Measurements from ENCODE around the gene CFAP77.

Gene CFAP77

DNA sequence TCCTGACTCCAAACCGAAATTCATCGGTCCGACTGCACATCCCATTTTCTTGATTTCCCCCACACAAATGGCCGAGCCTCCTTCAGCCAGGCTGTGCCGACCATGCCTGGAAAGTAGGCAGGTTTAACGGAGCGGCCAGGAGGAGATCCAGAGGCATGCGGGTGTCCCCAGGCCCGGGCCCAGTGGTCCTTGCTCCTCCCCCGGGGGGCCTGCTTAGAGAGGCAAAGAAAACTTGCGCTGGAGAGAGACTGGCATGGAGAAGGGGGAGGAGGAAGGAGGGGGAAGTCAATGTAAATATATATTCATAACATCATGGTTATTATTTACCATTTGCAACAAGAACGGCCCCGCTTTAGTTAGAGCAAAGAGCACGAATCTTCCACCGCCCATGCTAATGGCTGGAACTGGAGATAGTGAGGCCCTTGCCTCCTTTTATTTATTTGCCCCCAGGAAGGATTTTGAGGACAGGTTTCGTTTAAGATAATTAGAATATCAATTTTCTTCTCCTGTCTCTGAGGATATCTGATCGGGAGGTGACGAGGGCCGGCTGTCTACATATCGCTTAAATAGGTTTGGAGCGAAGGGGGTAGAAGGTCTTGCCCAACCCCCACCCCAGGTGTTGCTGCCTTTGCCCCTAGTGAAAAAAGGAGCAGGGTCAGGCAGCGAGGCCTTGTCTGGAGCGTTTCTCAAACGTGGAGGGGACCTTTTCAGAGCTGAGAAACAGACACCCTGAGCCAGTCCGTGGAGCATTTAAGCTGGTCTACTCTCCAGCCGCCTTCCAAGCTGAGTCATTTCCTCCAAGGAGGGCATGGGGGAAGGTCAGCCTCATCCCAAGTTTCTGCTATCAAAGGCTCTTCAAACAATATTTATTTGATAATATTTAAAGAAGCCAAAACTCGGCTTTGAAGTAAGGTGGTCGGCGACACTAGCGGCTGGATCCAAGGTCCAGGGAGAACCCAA lies 174.9 kb downstream of the CFAP77 start:
- DNase-seq = no peak

DNA sequence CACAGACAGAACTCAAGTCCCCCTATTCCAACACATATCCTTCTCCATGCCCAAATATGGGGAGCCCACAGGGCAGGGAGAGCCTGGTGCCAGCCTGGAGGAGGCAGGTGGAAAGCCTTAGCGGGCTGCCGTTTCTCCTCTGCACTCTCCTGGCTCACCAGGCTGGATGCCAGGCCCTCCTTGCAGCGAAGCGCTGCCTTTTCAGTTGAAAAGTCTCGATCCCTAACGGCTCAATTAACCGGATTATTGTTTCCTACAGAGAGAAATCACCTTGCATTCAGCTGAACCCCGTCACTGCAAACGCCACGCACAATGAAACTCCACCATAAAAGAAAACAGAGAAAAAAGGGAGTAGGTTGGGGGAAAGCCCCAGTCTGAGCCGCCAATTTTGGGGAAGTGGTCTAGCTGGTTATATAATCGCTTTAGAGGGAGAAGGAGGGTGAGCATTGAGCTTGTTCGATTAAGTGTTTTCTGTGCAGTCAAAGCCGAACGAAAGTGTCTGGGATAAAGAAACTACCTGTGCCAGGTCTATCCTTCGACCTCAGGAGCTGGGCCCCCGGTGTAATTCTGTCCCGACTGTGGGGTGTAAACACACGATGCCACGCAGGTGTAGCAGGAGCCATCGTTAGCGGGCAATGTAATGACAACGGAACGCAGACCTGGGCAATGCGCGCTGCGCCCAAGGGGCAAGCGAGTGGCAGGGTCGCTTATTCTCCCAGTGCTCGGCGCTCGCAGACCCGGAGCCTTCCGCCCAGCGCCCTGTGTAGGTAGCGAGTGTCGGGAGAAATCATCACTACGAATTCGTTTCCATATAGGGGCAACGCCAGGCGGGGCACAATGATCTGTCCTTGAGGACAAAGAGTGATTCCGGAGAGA lies 176.2 kb downstream of the CFAP77 start:
- DNase-seq = peak in 1 of 2 experiments; percentile 54

DNA sequence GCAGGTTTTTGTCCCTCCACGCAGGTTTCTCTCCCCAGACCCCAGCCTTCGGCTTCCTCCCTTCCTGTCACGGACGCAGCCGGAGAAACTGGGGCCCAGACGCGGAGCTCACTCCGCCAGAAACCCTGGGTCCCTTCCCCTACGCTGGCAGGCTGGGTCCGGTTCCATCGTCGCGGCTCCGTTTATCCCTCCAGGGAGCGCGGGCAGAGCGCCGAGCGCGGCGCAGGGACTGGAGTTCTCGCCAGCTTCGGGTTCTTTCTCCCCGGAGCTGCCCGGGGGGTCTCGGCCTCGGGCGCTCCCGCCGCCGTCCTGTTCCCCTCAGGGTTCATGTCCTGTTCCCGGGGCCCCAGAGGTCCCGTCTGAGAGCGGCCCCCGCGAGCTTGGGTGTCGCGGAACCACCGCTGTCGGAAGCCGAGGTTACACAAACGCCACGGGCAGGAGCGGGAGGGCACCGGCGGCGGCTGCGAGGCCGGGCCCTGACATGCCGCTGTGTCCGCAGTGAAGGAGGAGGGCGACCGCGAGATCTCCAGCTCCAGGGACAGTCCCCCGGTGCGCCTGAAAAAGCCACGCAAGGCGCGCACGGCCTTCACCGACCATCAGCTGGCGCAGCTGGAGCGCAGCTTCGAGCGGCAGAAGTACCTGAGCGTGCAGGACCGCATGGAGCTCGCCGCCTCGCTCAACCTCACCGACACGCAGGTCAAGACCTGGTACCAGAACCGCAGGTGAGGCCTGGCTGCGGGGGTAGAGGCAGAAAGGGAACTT lies 177.0 kb downstream of the CFAP77 start:
- no peak for DNase-seq

DNA sequence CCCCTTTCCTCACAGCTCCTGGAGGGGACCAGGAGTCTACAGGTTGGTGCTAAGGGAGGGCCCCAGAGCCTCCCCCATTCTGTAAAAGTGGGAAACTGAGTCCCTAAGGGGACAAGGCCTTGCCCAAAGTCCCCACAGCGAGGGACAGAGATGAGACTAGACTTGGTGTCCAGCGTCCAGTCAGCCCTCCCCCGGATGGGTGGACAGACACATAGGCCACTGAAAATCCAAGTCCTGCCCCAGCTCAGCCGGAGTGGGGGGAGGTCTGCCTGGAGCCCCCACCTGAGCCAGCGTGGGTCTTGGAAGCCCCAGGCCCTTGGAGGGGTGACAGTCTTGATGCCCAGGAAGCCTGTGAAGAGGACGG lies 177.6 kb downstream of the CFAP77 start:
- no peak for DNase-seq

DNA sequence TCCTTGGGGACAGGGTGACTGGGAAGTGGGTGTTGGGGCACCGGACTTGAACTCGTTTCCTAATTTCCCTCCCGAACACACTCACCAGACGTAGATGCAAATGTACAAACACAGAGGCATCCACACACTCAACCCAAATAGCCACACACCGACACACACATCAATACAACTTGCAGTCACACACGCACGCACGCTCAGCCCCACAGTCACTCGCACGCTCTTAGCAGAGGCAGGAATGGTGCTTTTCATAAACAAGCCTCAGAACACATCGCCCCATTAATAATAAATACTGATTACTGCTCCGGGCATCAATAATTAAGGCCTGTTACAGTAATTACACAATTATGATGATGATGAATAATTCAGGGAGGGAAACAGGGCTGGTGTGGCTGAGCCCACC lies 178.1 kb downstream of the CFAP77 start:
- DNase-seq = no peak

DNA sequence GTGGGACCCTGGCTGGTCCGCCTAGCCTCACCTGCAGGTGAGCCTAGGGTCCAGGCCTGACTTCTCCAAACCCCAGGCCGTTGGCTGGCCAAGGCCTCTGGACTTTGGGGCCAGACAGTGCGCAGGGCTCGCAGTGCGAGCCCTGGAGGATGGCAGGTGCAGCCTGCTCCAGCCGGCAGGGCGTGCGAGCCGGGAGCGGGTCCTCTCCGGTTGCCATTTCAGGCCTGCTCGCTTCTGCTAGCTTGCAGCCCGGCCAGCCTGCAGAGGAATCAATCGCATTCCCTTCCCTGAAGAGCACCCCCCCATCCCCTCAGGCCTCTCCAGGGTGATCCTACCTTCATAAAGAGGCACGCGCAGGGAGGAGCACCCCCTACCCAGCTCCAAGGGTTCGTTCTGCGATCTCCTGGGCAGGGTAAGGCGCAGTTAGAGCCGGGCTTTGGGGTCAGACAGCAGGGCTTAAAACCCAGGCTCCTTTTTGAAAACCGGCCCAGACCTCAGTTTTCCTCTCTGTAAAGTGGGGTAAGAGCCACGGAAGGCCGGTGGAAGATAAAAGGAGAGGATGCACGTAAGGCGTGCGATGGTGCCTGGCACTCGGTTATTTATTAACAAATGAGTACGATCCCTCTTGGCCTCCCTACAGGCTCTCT lies 178.6 kb downstream of the CFAP77 start:
- DNase-seq = no peak

DNA sequence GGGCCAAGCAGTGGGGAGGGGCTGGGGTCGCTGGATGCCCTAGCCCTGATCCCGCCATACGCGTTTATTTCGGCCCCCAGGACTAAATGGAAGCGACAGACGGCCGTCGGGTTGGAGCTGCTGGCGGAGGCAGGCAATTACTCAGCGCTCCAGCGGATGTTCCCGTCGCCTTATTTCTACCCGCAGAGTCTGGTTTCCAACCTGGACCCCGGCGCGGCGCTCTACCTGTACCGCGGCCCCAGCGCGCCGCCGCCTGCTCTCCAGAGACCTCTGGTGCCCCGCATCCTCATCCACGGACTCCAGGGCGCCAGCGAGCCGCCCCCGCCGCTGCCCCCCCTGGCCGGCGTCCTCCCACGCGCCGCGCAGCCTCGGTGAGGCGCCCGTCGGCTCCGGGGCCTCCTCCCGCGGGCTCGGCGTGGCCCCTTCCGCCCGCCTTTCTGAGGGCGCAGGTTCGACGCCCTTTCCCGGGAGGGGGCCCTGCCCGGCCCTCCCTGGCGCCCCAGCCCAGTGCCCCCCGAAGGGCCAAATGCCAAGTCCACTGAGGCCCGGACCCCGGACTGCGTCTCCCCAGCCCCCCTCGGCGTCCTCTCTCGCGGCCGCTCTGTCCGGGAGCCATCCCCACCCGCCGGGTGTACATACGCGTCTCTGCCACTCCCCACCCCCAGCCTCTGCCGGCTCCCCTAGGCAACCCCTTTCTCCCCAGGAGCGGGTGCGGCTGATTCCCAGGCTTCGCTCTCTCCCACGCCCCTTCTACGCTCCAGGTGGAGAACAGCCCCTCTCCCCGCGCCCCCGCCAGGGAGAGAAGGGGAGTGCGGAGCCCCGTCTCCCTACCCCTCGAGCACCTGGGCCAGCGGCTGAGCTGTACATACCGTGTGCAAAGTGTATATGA lies 179.4 kb downstream of the CFAP77 start:
- DNase-seq = peak in 1 of 2 experiments; percentile 27

DNA sequence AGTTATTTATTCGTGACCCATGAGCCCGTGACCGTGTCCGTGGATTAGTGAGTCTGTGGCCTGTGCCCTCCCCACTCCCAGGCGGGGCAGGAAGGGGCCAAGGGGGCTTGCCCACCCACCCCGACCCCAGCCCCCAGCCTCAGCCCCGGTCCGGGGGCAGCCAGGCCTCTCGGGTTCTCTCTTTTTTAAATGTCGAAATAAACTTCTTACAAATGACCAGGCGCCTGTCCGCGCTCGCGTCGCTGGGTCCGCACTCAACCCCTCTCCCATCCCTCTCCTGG lies 180.0 kb downstream of the CFAP77 start:
- no peak for DNase-seq

DNA sequence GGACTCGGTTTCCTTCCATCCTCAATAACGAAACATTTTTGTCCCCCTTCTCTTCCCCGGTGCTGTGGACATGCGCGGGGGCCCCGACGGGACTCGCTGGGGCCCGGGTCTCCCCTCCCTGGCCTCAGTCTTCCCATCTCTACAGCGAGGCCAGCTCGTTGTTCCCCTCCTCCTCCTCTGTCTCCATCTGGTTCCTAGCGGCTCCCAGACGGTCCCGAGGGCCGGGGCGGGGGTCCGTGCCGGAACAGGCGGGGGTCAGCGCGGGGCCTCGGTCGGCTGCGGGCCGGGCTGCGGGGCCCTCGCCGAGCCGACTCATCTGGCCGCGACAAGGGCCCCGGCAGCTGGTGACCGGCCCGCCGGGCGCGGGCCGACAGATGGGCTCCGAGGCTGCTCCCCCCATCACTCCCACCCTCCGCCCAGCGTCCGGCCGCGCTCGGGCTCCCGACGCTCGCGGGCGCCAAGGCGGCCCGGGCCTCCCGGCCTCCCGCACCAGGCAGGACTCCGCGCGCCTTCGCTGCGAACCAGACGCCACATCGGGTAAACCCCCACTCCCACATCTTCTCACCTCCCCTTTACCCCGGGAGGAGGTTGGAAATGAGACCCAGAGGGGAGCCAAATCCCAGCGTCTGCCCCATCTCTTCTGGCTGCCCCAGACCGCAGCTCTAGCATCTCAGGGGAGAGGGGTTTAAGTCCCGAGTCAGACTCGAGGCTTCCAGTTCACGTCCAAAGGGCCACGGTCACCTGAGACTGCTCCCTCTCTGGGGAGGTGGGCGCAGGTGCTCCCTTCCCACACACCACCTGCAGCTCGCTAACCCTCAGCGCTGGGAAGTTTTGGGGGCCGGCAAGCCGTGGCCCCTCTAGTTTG lies 180.5 kb downstream of the CFAP77 start:
- peak; percentile 39 to 54 for DNase-seq

DNA sequence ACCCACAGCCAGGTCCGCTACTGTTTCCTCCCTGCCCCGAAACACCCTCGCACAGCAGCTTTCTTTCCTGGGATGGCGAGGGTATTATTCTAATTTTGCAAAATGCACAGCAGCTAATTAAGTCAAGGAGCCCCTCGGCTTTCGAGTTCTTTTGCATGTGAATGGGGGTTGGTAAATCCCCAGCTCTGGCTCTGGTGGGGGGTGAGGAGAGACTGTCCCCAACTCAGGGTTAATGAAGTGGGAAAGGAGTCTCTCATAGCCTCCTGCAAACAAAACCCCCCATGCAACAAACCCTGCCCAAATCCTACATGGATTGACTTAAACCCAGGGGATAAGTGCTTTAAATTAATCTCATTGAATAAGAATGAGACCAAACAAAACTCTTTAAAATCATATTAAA lies 181.2 kb downstream of the CFAP77 start:
- peak; percentile 52 to 71 for DNase-seq

DNA sequence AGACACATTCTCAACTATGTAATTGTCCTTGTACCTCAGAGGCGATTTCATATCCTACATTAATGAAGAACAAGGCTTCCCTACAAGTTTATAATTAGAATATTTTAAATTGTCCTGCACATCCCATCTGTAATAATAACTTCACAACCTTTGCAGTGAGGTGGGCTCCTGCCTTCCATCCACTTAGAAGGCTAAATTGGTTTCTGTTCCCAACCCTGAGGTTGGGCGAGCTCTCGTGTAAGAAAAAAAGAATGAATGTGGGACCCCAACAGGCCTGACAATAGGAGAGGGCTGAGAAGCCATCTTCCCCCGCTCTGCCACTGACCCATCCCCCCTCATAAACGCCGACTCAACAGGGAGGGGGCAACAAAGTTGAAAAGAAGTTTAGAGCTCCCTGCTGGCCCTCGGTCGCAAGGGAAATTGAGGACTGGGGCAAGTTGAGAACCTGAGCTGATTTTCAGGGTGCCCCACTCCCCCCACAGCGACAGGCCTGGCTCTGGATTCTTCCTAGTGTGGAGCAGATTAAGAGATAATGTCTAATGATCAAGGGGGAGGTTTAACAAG lies 181.8 kb downstream of the CFAP77 start:
- DNase-seq = no peak

DNA sequence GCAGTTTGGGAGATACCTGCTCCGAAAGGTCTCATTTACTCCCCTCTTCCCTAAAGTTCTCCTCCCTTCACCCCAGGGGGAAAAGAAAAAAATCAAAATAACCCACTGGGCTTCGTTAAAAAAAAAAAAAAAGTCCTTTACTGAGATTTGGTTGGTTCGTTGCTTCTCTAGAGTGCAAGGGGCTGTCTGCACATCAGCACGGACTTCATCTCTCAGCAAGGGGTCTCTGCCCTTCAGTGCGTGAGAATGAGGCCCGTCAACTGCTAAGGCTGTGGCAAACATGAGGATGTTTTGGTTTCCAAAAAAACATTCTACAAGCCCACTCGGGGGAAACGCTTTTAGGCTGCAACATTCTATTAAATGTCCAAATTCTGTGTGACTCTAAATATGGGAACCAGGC lies 182.4 kb downstream of the CFAP77 start:
- DNase-seq = no peak

DNA sequence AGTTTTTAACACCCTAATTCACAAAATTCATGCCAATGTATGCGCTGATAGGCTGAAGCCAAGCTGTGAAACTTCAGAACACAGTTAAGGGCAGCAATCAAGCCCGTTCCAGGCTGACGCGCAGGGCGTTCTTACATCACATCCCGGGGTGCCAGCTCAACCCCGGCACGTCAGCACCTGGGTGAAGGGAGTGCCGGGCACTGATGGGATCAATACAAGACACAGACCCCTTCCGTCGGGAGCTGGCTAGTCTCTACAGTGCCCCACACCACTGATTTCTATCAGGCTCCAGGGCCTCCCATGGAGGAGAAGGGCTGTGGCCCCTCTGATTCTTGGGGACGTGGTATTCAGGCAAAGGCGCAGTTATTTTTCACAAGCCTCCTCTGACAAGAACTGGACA lies 184.4 kb downstream of the CFAP77 start:
- DNase-seq = no peak

DNA sequence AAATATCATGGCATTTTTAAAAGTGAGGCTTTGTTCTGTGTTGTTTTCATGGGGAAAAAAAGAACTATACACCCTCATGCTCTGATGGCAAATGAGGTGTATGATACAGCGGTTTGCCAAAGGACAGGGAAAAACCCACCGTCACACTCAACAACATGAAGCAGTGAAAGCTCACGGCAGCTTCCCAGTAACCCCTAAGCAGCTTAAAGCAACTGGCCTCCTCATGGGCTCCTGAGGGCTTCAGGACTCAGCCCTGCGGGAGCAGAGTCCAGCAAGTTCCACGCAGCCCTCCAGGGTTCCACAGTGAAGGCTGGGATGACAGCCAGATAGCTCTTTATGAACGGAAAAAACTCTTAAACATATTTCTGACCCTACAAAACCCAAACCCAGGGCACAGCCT lies 185.3 kb downstream of the CFAP77 start:
- no peak for DNase-seq

DNA sequence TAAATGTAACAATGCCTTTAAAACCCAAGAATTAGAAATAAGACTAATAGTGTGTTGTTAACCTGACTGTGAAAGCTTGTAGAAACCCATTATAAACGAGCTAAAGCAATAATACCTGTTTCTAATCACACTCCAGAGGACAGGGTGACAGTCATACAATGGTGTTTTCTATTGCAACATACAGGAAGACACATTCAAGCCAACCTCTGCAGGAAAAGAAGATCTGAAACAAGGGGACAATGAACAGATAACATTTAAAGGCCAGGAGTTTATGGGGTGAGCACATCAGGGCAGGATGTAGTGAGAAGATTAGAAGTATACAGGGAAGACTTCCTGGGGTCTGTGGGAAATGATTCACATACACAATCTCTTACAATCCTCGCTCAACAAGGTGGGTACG lies 186.2 kb downstream of the CFAP77 start:
- DNase-seq = no peak

DNA sequence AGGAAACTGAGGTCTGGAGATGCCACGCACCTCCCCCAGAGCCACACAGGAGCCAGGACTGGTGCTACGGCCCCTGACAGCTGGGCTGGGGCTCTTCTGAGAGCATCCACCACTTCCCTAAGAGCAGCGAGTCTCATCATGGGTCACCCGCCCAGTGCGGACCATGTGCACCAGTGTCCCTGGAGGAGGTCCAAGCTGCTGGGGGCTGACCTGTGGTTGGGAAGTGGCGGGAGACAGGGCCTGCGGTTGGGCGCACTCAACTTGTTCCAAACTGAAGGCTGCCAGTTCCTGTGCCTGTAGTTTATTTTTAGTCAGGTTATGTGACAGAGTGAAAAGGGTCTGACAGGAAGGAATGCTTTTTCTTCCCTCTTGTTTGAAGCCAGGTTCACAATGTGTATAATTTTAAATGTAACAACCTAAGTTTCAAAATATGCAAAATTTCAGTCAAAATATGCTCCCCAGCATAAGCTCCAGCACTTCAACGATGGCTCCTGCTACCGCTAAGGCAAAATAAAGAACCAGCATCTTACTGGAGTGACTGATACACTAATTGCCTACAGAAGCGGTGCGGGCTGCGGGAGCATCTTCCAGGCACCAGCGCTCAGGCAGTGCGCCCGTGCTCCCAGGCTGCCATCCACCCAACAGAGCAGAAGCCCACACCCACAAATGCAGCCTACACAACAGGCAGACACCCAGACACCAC lies 187.2 kb downstream of the CFAP77 start:
- DNase-seq = no peak

DNA sequence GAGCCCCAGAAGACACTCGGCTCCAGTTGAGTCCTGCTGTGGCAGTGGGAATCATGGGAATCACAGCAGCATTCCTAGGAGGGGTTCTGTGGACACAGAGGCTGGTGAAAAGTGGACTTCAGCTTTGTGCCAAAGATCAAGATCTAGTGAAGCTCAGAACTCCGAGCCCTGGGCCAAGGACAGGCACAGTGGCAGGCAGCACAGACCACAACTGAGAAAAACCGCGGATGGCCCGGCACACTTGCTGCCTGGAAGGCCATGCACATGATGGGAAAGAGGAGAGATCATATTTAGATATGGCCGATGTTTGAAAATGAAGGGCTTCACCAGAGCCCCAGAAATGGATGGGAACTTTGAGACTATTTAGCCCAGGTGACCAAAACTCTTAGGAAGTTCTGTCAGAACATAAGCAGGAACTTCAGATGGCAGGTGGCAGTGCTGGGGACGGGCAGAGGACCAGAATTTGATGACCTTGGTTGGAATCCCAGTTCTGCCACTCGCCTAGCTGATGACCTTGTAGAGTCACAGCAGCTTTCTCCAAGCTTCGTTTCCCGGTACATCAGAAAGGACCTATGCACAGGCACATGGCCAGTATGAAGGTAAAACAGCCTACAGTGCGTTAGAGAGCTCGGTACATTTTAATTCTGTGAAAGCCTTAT lies 190.4 kb downstream of the CFAP77 start:
- no peak for DNase-seq

DNA sequence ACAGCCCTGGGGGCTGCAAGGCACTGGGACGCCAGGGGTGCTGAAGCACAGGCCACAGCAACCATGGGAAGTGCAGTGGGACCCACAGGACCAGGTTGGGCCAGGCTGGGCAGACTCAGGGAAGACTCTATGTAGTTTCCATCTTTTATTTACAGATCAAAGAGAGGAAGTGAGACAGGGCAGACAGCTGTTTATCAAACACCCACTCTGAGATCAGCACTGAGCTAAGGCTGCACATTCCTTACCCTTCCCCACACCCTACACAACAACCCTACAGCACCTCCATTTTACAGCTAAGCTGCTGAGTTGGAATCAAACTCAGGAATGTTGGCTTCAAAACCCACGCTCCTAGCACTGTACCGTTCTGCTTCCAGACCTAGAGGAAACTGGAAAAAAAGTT lies 192.2 kb downstream of the CFAP77 start:
- DNase-seq = no peak

DNA sequence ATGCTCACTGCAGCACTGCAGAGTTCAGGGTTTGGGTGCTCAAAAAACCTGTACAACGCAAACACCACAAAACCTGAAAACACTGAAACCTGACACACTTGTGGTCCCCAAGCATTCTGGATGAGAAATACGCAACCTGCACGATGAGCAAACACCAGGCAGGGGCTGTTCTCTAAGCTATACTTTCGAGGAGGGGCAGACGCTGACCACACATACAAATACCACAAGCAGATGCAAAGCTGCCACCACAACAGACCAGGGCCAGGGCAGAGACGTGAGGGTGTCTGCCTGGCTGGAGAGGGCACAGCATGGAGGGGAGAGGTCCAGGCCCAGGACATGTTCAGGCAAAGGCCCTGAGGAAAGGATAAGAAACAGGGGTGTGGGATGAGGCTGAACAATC lies 195.4 kb downstream of the CFAP77 start:
- DNase-seq = no peak

Data from NCI-H524 (cell line).